H1 (cell line): Measurements from ENCODE around the gene ERI3. TPM values are rescaled to one million over a fixed set of nuclear protein-coding genes. Genes with fewer than 3 reads are reported as not detected.

Experiments
- CTCF ChIA-PET: fragments of 300-600 bp; sonication (Branson Sonifier 250); formaldehyde crosslinking; loops from one replicate; lab custom pipeline; 2021; ENCODE audit not compliant: partially characterized antibody; lab: Charles Lee
- POLR2A ChIA-PET: fragments of 300-600 bp; sonication (Branson Sonifier 250); formaldehyde crosslinking; loops from one replicate; lab custom pipeline; 2021; ENCODE audit warnings: inconsistent platforms; ENCODE audit not compliant: partially characterized antibody; lab: Charles Lee
- DNase-seq, 2 experiments: peaks; one replicate each; pipeline versions ENCODE4 v3.0.0 to v3.0.0-alpha.2; 2010 to 2022; ENCODE audit warnings: low spot score in 2 of 2, low read depth in 1 of 2, mixed read lengths in 1 of 2
- FAIRE-seq: peaks from 2 replicates; lab custom pipeline; 2011; peaks lifted over from hg19 to GRCh38; lab: Jason Lieb, UNC
- H2AFZ ChIP-seq: 2 replicates; pipeline ENCODE4 v1.8.1; 2012; ENCODE audit warnings: low read length, inconsistent platforms
- H2AK5ac ChIP-seq: 2 replicates; pipeline ENCODE4 v1.6.1; 2013; ENCODE audit warnings: low read depth, low read length
- H2BK120ac ChIP-seq: replicated peaks from 2 replicates; pipeline ENCODE3; 2013; ENCODE audit warnings: low read depth, low read length, inconsistent platforms
- H2BK12ac ChIP-seq: 2 replicates; pipeline ENCODE4 v1.6.1; 2013; ENCODE audit warnings: low read depth, low read length
- H2BK15ac ChIP-seq: 2 replicates; pipeline ENCODE4 v1.6.1; 2013; ENCODE audit warnings: low read length
- H2BK20ac ChIP-seq: 2 replicates; pipeline ENCODE4 v1.6.1; 2013; ENCODE audit warnings: low read length
- H2BK5ac ChIP-seq: 2 replicates; pipeline ENCODE4 v1.6.1; 2013; ENCODE audit warnings: low read depth, low read length
- H3K14ac ChIP-seq: 2 replicates; pipeline ENCODE4 v1.6.1; 2013; ENCODE audit warnings: inconsistent platforms; ENCODE audit not compliant: insufficient read length
- H3K18ac ChIP-seq: 2 replicates; pipeline ENCODE4 v1.6.1; 2013; ENCODE audit warnings: low read length; ENCODE audit errors: extremely low read depth
- H3K23ac ChIP-seq: 2 replicates; pipeline ENCODE4 v1.6.1; 2013; ENCODE audit warnings: inconsistent platforms; ENCODE audit not compliant: insufficient read length
- H3K23me2 ChIP-seq: 2 replicates; pipeline ENCODE4 v1.6.1; 2013; ENCODE audit warnings: low read depth, low read length
- H3K27ac ChIP-seq: 2 replicates; pipeline ENCODE4 v1.6.1; 2011; ENCODE audit warnings: low read depth, low read length, inconsistent platforms
- H3K27me3 ChIP-seq, 4 experiments: replicated peaks in 1 of 4; 1 replicate in 1 of 4; 2 replicates in 3 of 4; pipeline versions ENCODE4 v1.6.1 to v1.8.1; 2011 to 2013; ENCODE audit warnings: low read length in 3 of 4, mild to moderate bottlenecking in 3 of 4, inconsistent platforms in 2 of 4, mixed read lengths in 2 of 4, moderate library complexity in 1 of 4; ENCODE audit not compliant: control insufficient read depth in 3 of 4, insufficient read depth in 3 of 4; ENCODE audit errors: extremely low read depth in 1 of 4
- H3K36me3 ChIP-seq, 4 experiments: 2 replicates each; pipeline versions ENCODE4 v1.6.1 to v1.8.1; 2011 to 2013; ENCODE audit warnings: mild to moderate bottlenecking in 4 of 4, low read length in 3 of 4, moderate library complexity in 2 of 4, control low read depth in 1 of 4, inconsistent platforms in 1 of 4; ENCODE audit not compliant: insufficient read depth in 4 of 4, control insufficient read depth in 2 of 4
- H3K4ac ChIP-seq: replicated peaks from 2 replicates; pipeline ENCODE3; 2013; ENCODE audit warnings: low read length, low read depth, mixed read lengths, inconsistent platforms; ENCODE audit not compliant: insufficient read length
- H3K4me1 ChIP-seq, 4 experiments: replicated peaks in 1 of 4; 1 replicate in 1 of 4; 2 replicates in 3 of 4; pipeline versions ENCODE4 v1.6.1 to v1.8.1; 2011 to 2013; ENCODE audit warnings: low read length in 3 of 4, inconsistent platforms in 2 of 4, mixed read lengths in 1 of 4; ENCODE audit not compliant: insufficient read depth in 4 of 4, control insufficient read depth in 3 of 4
- H3K4me2 ChIP-seq, 2 experiments: 2 replicates each; pipeline versions ENCODE4 v1.6.1 to v1.8.1; 2011 to 2013; ENCODE audit warnings: low read depth in 2 of 2, low read length in 2 of 2, control low read depth in 1 of 2, inconsistent platforms in 1 of 2, mild to moderate bottlenecking in 1 of 2; ENCODE audit not compliant: insufficient read depth in 1 of 2
- H3K4me3 ChIP-seq, 4 experiments: fragments of 200-600, 300-600 bp in 1 of 4; sonication (generic), shearing (Covaris generic), sonication (Bioruptor Twin) in 1 of 4; 2 replicates each; pipeline versions ENCODE4 v1.5.1 to v1.8.1; 2011 to 2016; ENCODE audit warnings: low read length in 4 of 4, low read depth in 3 of 4, control low read depth in 2 of 4, inconsistent platforms in 2 of 4, mild to moderate bottlenecking in 2 of 4, mixed read lengths in 1 of 4, moderate library complexity in 1 of 4; ENCODE audit not compliant: insufficient read depth in 2 of 4; ENCODE audit errors: extremely low read depth in 1 of 4
- H3K56ac ChIP-seq: replicated peaks from 2 replicates; pipeline ENCODE3; 2013; ENCODE audit warnings: low read depth, mild to moderate bottlenecking, mixed read lengths, low read length, inconsistent platforms; ENCODE audit not compliant: insufficient read length
- H3K79me1 ChIP-seq: 2 replicates; pipeline ENCODE4 v1.6.1; 2013; ENCODE audit warnings: low read depth, low read length, control low read depth
- H3K79me2 ChIP-seq, 2 experiments: 2 replicates each; pipeline versions ENCODE4 v1.6.1 to v1.8.1; 2012 to 2013; ENCODE audit warnings: low read length in 2 of 2, mild to moderate bottlenecking in 2 of 2, inconsistent platforms in 1 of 2; ENCODE audit not compliant: insufficient read depth in 2 of 2, control insufficient read depth in 1 of 2
- H3K9ac ChIP-seq, 4 experiments: replicated peaks in 1 of 4; 1 replicate in 1 of 4; 2 replicates in 3 of 4; pipeline versions ENCODE4 v1.6.1 to v1.8.1; 2011 to 2013; ENCODE audit warnings: low read depth in 3 of 4, low read length in 3 of 4, control low read depth in 2 of 4, mild to moderate bottlenecking in 2 of 4, moderate library complexity in 2 of 4, inconsistent platforms in 1 of 4; ENCODE audit errors: extremely low read depth in 1 of 4
- H3K9me3 ChIP-seq, 2 experiments: 2 replicates each; pipeline versions ENCODE4 v1.6.1 to v1.8.1; 2012 to 2013; ENCODE audit warnings: mild to moderate bottlenecking in 2 of 2, moderate library complexity in 2 of 2, control low read depth in 1 of 2, inconsistent platforms in 1 of 2, low read depth in 1 of 2, low read length in 1 of 2, mixed read lengths in 1 of 2; ENCODE audit not compliant: insufficient read depth in 2 of 2
- H4K20me1 ChIP-seq, 2 experiments: replicated peaks in 1 of 2; 2 replicates each; pipeline versions ENCODE3 to v1.8.1; 2011 to 2013; ENCODE audit warnings: inconsistent platforms in 2 of 2, low read length in 2 of 2, mild to moderate bottlenecking in 1 of 2; ENCODE audit not compliant: insufficient read depth in 2 of 2, control insufficient read depth in 1 of 2
- H4K5ac ChIP-seq: 2 replicates; pipeline ENCODE4 v1.6.1; 2013; ENCODE audit warnings: low read length, low read depth, mixed read lengths, inconsistent platforms; ENCODE audit not compliant: insufficient read length
- H4K8ac ChIP-seq: 2 replicates; pipeline ENCODE4 v1.8.0; 2013; ENCODE audit warnings: mild to moderate bottlenecking, moderate library complexity, low read length, inconsistent platforms; ENCODE audit not compliant: insufficient read depth; ENCODE audit errors: extremely low read depth
- H4K91ac ChIP-seq: replicated peaks from 2 replicates; pipeline ENCODE3; 2013; ENCODE audit warnings: low read length, mixed read lengths, inconsistent platforms; ENCODE audit not compliant: insufficient read length
- CBX8 ChIP-seq: fragments of 300-800, 300-1000 bp; sonication (generic); IDR thresholded peaks from 2 replicates; pipeline ENCODE4 v1.7.1; 2016; ENCODE audit warnings: low read depth, low read length, borderline replicate concordance
- FOSL1 ChIP-seq: IDR thresholded peaks from 2 replicates; pipeline ENCODE4 v1.6.1; 2011; ENCODE audit warnings: mild to moderate bottlenecking, low read depth, low read length, moderate library complexity; ENCODE audit not compliant: insufficient read depth
- SRF ChIP-seq: IDR thresholded peaks from 2 replicates; pipeline ENCODE4 v1.6.1; 2011; ENCODE audit warnings: mild to moderate bottlenecking, low read depth, low read length, moderate library complexity
- SUZ12 ChIP-seq: fragments of 200-600 bp; sonication (generic); IDR thresholded peaks from 2 replicates; pipeline ENCODE4 v1.6.1; 2012; ENCODE audit warnings: mild to moderate bottlenecking, inconsistent platforms, low read length, moderate library complexity, mixed read lengths
- WGBS, 2 experiments: shearing (Covaris generic) in 1 of 2; methylation state at CpG; one replicate each; pipeline versions ENCODE4 v1.1.6 to v1.1.7; 2013 to 2015; ENCODE audit warnings: low lambda C conversion rate in 2 of 2, mixed read lengths in 2 of 2, inconsistent platforms in 1 of 2, low coverage in 1 of 2, missing lambda C conversion rate in 1 of 2; ENCODE audit not compliant: insufficient replicate concordance in 2 of 2, insufficient coverage in 1 of 2, insufficient read length in 1 of 2; ENCODE audit errors: extremely low coverage in 1 of 2, missing lambda C conversion rate in 1 of 2; 5-methylcytosine and 5-hydroxymethylcytosine counted together
- polyA plus RNA-seq, 7 experiments: library from polyadenylated mRNA; depleted of rRNA in 3 of 7; stranded (reverse) in 5 of 7; unstranded in 2 of 7; fragments of >200 nt in 5 of 7; fragments of 200-250 nt in 2 of 7; gene quantifications; 1 replicate in 5 of 7; 2 replicates in 1 of 7; 4 replicates in 1 of 7; pipeline versions ENCODE4 v1.2.1 to v1.2.3, GENCODE V29; 2011 to 2013; ENCODE audit warnings: missing spikeins in 2 of 7, mixed read lengths in 2 of 7
- total RNA-seq: library from RNA; stranded (reverse); fragmentation: NEBNext Ultra II Directional; extraction: Animal tissue kit (Norgen Biotek cat#: 25700); gene quantifications from 2 replicates; pipeline ENCODE4 v1.2.1, GENCODE V29; 2021

ERI3 gene
- total and polyA plus RNA-seq, 2 of the 8 experiments (the other 6 are each of a cell fraction or from before 2014, with no cell fraction given): 81.1 to 199 TPM

GRCh38 chr1:44292651-44293050 is 62.4 kb downstream of the ERI3 start:
- POLR2A ChIA-PET: interaction anchor here (0.7 to 0.8 kb wide), 2 partner anchors 224 to 340 kb away, joined by 3 read pairs; no protein-coding TSS in a partner anchor
- H3K4me2 ChIP-seq: no peak overlapping the region
- CTCF ChIA-PET: interaction anchor here (0.8 to 12.8 kb wide), 16 partner anchors 10 to 359 kb away, joined by 3 to 250 read pairs (median 19); partner anchors contain the start of gene DMAP1
- no peak for TF ChIP-seq FOSL1
- no peak for TF ChIP-seq SRF
- TF ChIP-seq CBX8: no peak
- TF ChIP-seq SUZ12: no peak

More at GRCh38 chr1:44292651-44293050, 62.4 kb downstream of the ERI3 start:
- no peak overlapping the region for H2AFZ ChIP-seq
- H3K9ac ChIP-seq: no peak overlapping the region
- H3K27me3 ChIP-seq: no peaks in the 10 kb centered on the region
- H3K23me2 ChIP-seq: no peaks in the 10 kb centered on the region
- FAIRE-seq: no peak
- WGBS, 2 experiments: 95% methylated on average over 10 of the region's 10 CpGs; no CpG with 5 or more reads in 1 of the 2 experiments
- H4K20me1 ChIP-seq: peaks cover 3 to 16% of the 10 kb centered on the region in 2 experiments
- no peak overlapping the region for H2BK120ac ChIP-seq
- H3K4me1 ChIP-seq: peaks cover 0 to 3% (median 0%) of the 10 kb centered on the region in 4 experiments; a peak in 1 of 7 replicates
- H2BK5ac ChIP-seq: no peak overlapping the region
- peaks cover 2 to 17% (median 7%) of the 10 kb centered on the region in 4 experiments; a peak in 5 of 8 replicates for H3K36me3 ChIP-seq
- H4K91ac ChIP-seq: no peak overlapping the region
- no peak overlapping the region for H2AK5ac ChIP-seq
- H3K23ac ChIP-seq: no peak overlapping the region
- H4K5ac ChIP-seq: no peak overlapping the region
- H3K9me3 ChIP-seq: no peaks in the 10 kb centered on the region
- no peak overlapping the region for H3K4ac ChIP-seq
- H3K4me3 ChIP-seq: no peak overlapping the region
- no peak overlapping the region for H3K14ac ChIP-seq
- H2BK15ac ChIP-seq: no peak overlapping the region
- H3K18ac ChIP-seq: no peak overlapping the region
- peaks cover 4% of the 10 kb centered on the region; the same call in 1 of the 2 replicates for H3K79me1 ChIP-seq
- DNase-seq: no peak
- H3K79me2 ChIP-seq: no peaks in the 10 kb centered on the region
- H3K56ac ChIP-seq: no peak overlapping the region
- no peak overlapping the region for H2BK12ac ChIP-seq
- H4K8ac ChIP-seq: no peak overlapping the region
- H3K27ac ChIP-seq: no peak overlapping the region
- H2BK20ac ChIP-seq: no peak overlapping the region
